ENCODE measurements around the gene SMAD5. TPM values are rescaled to one million over a fixed set of nuclear protein-coding genes. Genes with fewer than 3 reads are reported as not detected.

The SMAD5 gene
- total and polyA plus RNA-seq, 2 of the 8 experiments (the other 6 are each of a cell fraction or from before 2014, with no cell fraction given): 30.2 to 60.5 TPM

- 89% methylated on average over 1 of the region's 1 CpG; no CpG with 5 or more reads in 1 of the 2 experiments for WGBS, 2 experiments (ENCODE audit: extremely low coverage in 1 of 2, insufficient coverage in 1 of 2, insufficient read length in 1 of 2, insufficient replicate concordance in 2 of 2, low coverage in 1 of 2, low lambda C conversion rate in 2 of 2, missing lambda C conversion rate in 1 of 2)
- FAIRE-seq (no peak), DNase-seq (ENCODE audit: low read depth in 1 of 2, low spot score in 2 of 2) (no peak)
- H3K79me2 ChIP-seq (ENCODE audit: control insufficient read depth in 1 of 2, insufficient read depth in 2 of 2, low read length in 2 of 2): no peaks in the 10 kb centered on the region
- no peak overlapping the region for H3K4ac ChIP-seq (replicated peaks; ENCODE audit: insufficient read length, low read depth, low read length)
- H3K56ac ChIP-seq (replicated peaks; ENCODE audit: insufficient read length, low read depth, low read length): no peak overlapping the region
- no peak overlapping the region for H2BK12ac ChIP-seq (ENCODE audit: low read depth, low read length)
- H2AFZ ChIP-seq (ENCODE audit: low read length): no peak overlapping the region
- H3K4me1 ChIP-seq (replicated peaks in 1 of 4; ENCODE audit: control insufficient read depth in 3 of 4, insufficient read depth in 4 of 4, low read length in 3 of 4): peaks cover 3 to 12% (median 5%) of the 10 kb centered on the region in 4 experiments; a peak in 4 of 7 replicates
- H3K9ac ChIP-seq (replicated peaks in 1 of 4; ENCODE audit: extremely low read depth in 1 of 4, low read depth in 3 of 4, low read length in 3 of 4): no peak overlapping the region
- H3K9me3 ChIP-seq (ENCODE audit: insufficient read depth in 2 of 2, low read depth in 1 of 2, low read length in 1 of 2): no peaks in the 10 kb centered on the region
- H3K27me3 ChIP-seq (replicated peaks in 1 of 4; ENCODE audit: control insufficient read depth in 3 of 4, extremely low read depth in 1 of 4, insufficient read depth in 3 of 4, low read length in 3 of 4): no peaks in the 10 kb centered on the region
- no peak overlapping the region for H3K18ac ChIP-seq (ENCODE audit: extremely low read depth, low read length)
- H4K8ac ChIP-seq (ENCODE audit: extremely low read depth, insufficient read depth, low read length): no peak overlapping the region
- TF ChIP-seq ASH2L (IDR thresholded peaks at IDR 0.05; ENCODE audit: low read length) (no peak), CHD2 (IDR thresholded peaks at IDR 0.05; ENCODE audit: low read length) (no peak), RBBP5 (IDR thresholded peaks at IDR 0.05; ENCODE audit: borderline replicate concordance, low read depth, low read length) (no peak), USF2 (IDR thresholded peaks at IDR 0.05; ENCODE audit: low read length) (no peak), SP1 (IDR thresholded peaks at IDR 0.05; ENCODE audit: low read depth, low read length) (no peak), ATF2 (IDR thresholded peaks at IDR 0.05; ENCODE audit: low read length) (no peak), KDM1A (IDR thresholded peaks at IDR 0.05; ENCODE audit: borderline replicate concordance, low read length) (no peak)
- H3K14ac ChIP-seq (ENCODE audit: insufficient read length): no peak overlapping the region
- no peak overlapping the region for H2BK20ac ChIP-seq (ENCODE audit: low read length)
- H2BK15ac ChIP-seq (ENCODE audit: low read length): no peak overlapping the region
- no peak overlapping the region for H2BK5ac ChIP-seq (ENCODE audit: low read depth, low read length)
- no peak overlapping the region for H2AK5ac ChIP-seq (ENCODE audit: low read depth, low read length)
- POLR2A ChIA-PET (ENCODE audit: partially characterized antibody): interaction anchor here (0.5 kb wide), 1 partner anchor 608 kb away, joined by 3 read pairs; no protein-coding TSS in a partner anchor
- H3K4me3 ChIP-seq (ENCODE audit: extremely low read depth in 1 of 4, insufficient read depth in 2 of 4, low read depth in 3 of 4, low read length in 4 of 4): no peak overlapping the region
- H3K23ac ChIP-seq (ENCODE audit: insufficient read length): no peak overlapping the region
- 0 out of 2 replicates have a peak, but pooled peaks cover 1% of the 10 kb centered on the region for H3K23me2 ChIP-seq (ENCODE audit: low read depth, low read length)
- no peaks in the 10 kb centered on the region for H3K36me3 ChIP-seq (ENCODE audit: control insufficient read depth in 2 of 4, insufficient read depth in 4 of 4, low read length in 3 of 4)
- H3K27ac ChIP-seq (ENCODE audit: low read depth, low read length): no peak overlapping the region
- no peaks in the 10 kb centered on the region for H4K20me1 ChIP-seq (replicated peaks in 1 of 2; ENCODE audit: control insufficient read depth in 1 of 2, insufficient read depth in 2 of 2, low read length in 2 of 2)
- CTCF ChIA-PET (ENCODE audit: partially characterized antibody): interaction anchor here (1.0 to 8.0 kb wide), 4 partner anchors 19 to 157 kb away, joined by 3 to 46 read pairs (median 4); no protein-coding TSS in a partner anchor
- no peak overlapping the region for H4K91ac ChIP-seq (replicated peaks; ENCODE audit: insufficient read length, low read length)
- H3K79me1 ChIP-seq (ENCODE audit: low read depth, low read length): no peaks in the 10 kb centered on the region
- H3K4me2 ChIP-seq (ENCODE audit: insufficient read depth in 1 of 2, low read depth in 2 of 2, low read length in 2 of 2): no peak overlapping the region
- no peak overlapping the region for H4K5ac ChIP-seq (ENCODE audit: insufficient read length, low read depth, low read length)
- H2BK120ac ChIP-seq (replicated peaks; ENCODE audit: low read depth, low read length): no peak overlapping the region
Observed at GRCh38 chr5:136101884-136102283, 30.8 kb upstream of the SMAD5 start.

All from H1 (cell line).